ENCODE measurements around the gene N4BP2L2. TPM values are rescaled to one million over a fixed set of nuclear protein-coding genes. Genes with fewer than 3 reads are reported as not detected.

N4BP2L2 gene
- total RNA-seq, 1 donor from 2014 or later, result 81.9 TPM

DNA sequence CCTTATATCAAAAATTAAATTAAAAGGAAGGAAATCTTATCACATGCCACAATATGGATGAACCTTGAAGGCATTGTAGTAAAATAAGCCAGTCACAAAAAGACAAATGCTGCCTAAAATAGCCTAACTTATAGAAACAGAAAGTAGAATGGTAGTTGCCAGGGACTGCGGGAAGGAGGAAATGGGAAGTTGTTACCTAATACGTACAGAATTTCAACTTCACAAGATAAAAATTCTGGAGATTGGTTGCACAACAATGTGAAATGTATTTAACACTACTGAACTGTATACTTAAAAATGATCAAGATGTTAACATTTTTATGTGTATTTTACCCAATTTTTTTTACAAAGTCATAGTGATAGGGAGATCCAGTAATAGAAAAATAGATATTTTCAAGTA, 10.2 kb upstream of the N4BP2L2 start:
- Histone ChIP-seq H3K4me3 (ENCODE audit: insufficient read depth, low read depth, low read length) (no peak overlapping the region), H3K27me3 (ENCODE audit: insufficient read depth, low read length) (no peaks in the 10 kb centered on the region), H4K20me1 (ENCODE audit: insufficient read depth, low read length) (no peaks in the 10 kb centered on the region), H3K9ac (ENCODE audit: low read length) (no peak overlapping the region), H3K36me3 (ENCODE audit: insufficient read depth, low read length) (no peaks in the 10 kb centered on the region), H2AFZ (ENCODE audit: low read depth, low read length) (no peak overlapping the region), H3K4me1 (ENCODE audit: insufficient read depth, low read length) (no peaks in the 10 kb centered on the region), H3K79me2 (ENCODE audit: insufficient read depth, low read length) (no peaks in the 10 kb centered on the region), H3K27ac (ENCODE audit: low read depth, low read length) (no peak overlapping the region), H3K4me2 (ENCODE audit: low read length) (no peak overlapping the region), H3K9me3 (ENCODE audit: insufficient read depth, low read depth, low read length) (no peaks in the 10 kb centered on the region)
- Mint-ChIP-seq H3K9me3 (ENCODE audit: unreplicated experiment) (no peaks in the 10 kb centered on the region), H3K27ac (ENCODE audit: unreplicated experiment) (no peak overlapping the region), H3K36me3 (ENCODE audit: low read depth, unreplicated experiment) (no peaks in the 10 kb centered on the region), H3K4me1 (ENCODE audit: low read depth, unreplicated experiment) (no peaks in the 10 kb centered on the region), H3K27me3 (ENCODE audit: low read depth, unreplicated experiment) (peaks cover 5% of the 10 kb centered on the region), H3K4me3 (ENCODE audit: unreplicated experiment) (no peak overlapping the region)
- no peak for FAIRE-seq
- TF ChIP-seq, protein P1, sequence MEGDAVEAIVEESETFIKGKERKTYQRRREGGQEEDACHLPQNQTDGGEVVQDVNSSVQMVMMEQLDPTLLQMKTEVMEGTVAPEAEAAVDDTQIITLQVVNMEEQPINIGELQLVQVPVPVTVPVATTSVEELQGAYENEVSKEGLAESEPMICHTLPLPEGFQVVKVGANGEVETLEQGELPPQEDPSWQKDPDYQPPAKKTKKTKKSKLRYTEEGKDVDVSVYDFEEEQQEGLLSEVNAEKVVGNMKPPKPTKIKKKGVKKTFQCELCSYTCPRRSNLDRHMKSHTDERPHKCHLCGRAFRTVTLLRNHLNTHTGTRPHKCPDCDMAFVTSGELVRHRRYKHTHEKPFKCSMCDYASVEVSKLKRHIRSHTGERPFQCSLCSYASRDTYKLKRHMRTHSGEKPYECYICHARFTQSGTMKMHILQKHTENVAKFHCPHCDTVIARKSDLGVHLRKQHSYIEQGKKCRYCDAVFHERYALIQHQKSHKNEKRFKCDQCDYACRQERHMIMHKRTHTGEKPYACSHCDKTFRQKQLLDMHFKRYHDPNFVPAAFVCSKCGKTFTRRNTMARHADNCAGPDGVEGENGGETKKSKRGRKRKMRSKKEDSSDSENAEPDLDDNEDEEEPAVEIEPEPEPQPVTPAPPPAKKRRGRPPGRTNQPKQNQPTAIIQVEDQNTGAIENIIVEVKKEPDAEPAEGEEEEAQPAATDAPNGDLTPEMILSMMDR (IDR thresholded peaks at IDR 0.05; ENCODE audit: insufficient read depth, low read depth, low read length), result no peak
- TF ChIP-seq EZH2 (IDR thresholded peaks at IDR 0.05; ENCODE audit: insufficient read depth, low read length), result no peak
- no peak for DNase-seq (ENCODE audit: low read depth)

DNA sequence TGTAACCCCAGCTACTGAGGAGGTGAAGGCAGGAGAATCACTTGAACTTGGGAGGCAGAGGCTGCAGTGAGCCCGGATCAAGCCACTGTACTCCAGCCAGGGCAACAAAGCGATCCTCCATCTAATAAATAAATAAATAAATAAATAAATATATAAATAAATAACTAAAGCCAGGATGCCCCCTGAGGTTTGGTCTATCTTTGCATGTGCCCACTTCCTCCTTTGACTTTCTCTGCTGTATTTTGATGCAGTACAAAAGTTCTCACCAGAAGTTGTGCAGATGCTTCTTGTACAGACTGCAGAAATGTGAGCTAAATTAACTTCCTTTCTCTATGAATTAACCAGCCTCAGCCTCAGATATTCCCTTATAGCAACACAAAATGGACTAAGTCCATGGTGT, 6.5 kb upstream of the N4BP2L2 start:
- Histone ChIP-seq H3K4me3 (ENCODE audit: insufficient read depth, low read depth, low read length) (no peak overlapping the region), H3K27me3 (ENCODE audit: insufficient read depth, low read length) (no peaks in the 10 kb centered on the region), H3K36me3 (ENCODE audit: insufficient read depth, low read length) (no peaks in the 10 kb centered on the region), H4K20me1 (ENCODE audit: insufficient read depth, low read length) (no peaks in the 10 kb centered on the region), H3K4me1 (ENCODE audit: insufficient read depth, low read length) (no peaks in the 10 kb centered on the region), H3K27ac (ENCODE audit: low read depth, low read length) (no peak overlapping the region), H3K9me3 (ENCODE audit: insufficient read depth, low read depth, low read length) (no peaks in the 10 kb centered on the region), H2AFZ (ENCODE audit: low read depth, low read length) (no peak overlapping the region), H3K9ac (ENCODE audit: low read length) (no peak overlapping the region), H3K4me2 (ENCODE audit: low read length) (no peak overlapping the region), H3K79me2 (ENCODE audit: insufficient read depth, low read length) (no peaks in the 10 kb centered on the region)
- FAIRE-seq, result no peak
- TF ChIP-seq, protein P1 (IDR thresholded peaks at IDR 0.05; ENCODE audit: insufficient read depth, low read depth, low read length), result no peak
- no peak for TF ChIP-seq EZH2 (IDR thresholded peaks at IDR 0.05; ENCODE audit: insufficient read depth, low read length)
- Mint-ChIP-seq H3K4me1 (ENCODE audit: low read depth, unreplicated experiment) (no peaks in the 10 kb centered on the region), H3K27ac (ENCODE audit: unreplicated experiment) (no peak overlapping the region), H3K36me3 (ENCODE audit: low read depth, unreplicated experiment) (no peaks in the 10 kb centered on the region), H3K27me3 (ENCODE audit: low read depth, unreplicated experiment) (peaks cover 5% of the 10 kb centered on the region), H3K9me3 (ENCODE audit: unreplicated experiment) (no peaks in the 10 kb centered on the region), H3K4me3 (ENCODE audit: unreplicated experiment) (no peak overlapping the region)
- no peak for DNase-seq (ENCODE audit: low read depth)

DNA sequence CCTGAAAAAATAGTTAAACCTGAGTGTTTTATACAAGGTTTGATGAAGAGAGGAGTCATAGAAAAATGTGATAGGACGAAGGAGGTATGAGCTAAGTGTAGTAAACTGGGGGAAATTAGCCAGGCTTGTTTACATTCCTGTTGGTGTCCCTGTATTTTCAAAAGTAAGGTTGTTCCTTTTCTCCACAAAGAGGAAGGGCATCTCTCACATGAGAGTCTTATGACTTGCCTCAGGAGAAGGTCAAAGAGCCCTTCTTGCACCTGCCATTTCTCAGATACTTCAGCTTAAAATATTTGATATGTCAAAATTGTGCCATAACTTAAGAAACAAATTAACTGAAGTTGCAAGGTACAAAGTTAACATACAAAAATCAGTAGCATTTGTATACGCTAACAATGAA, 3.6 kb upstream of the N4BP2L2 start:
- H3K4me3 ChIP-seq (ENCODE audit: insufficient read depth, low read depth, low read length), result no peak overlapping the region
- H3K79me2 ChIP-seq (ENCODE audit: insufficient read depth, low read length), result peaks cover 15% of the 10 kb centered on the region
- Mint-ChIP-seq H3K27me3 (ENCODE audit: low read depth, unreplicated experiment) (peaks cover 5% of the 10 kb centered on the region), H3K36me3 (ENCODE audit: low read depth, unreplicated experiment) (no peaks in the 10 kb centered on the region), H3K4me3 (ENCODE audit: unreplicated experiment) (no peak overlapping the region), H3K27ac (ENCODE audit: unreplicated experiment) (no peak overlapping the region), H3K9me3 (ENCODE audit: unreplicated experiment) (peaks cover 6% of the 10 kb centered on the region), H3K4me1 (ENCODE audit: low read depth, unreplicated experiment) (peaks cover 1% of the 10 kb centered on the region)
- no peak overlapping the region for H2AFZ ChIP-seq (ENCODE audit: low read depth, low read length)
- H3K27ac ChIP-seq (ENCODE audit: low read depth, low read length), result no peak overlapping the region
- H3K9ac ChIP-seq (ENCODE audit: low read length), result no peak overlapping the region
- no peaks in the 10 kb centered on the region for H3K4me1 ChIP-seq (ENCODE audit: insufficient read depth, low read length)
- H3K36me3 ChIP-seq (ENCODE audit: insufficient read depth, low read length), result no peaks in the 10 kb centered on the region
- no peaks in the 10 kb centered on the region for H4K20me1 ChIP-seq (ENCODE audit: insufficient read depth, low read length)
- FAIRE-seq, result no peak
- no peak overlapping the region for H3K4me2 ChIP-seq (ENCODE audit: low read length)
- no peaks in the 10 kb centered on the region for H3K27me3 ChIP-seq (ENCODE audit: insufficient read depth, low read length)
- no peak for TF ChIP-seq EZH2 (IDR thresholded peaks at IDR 0.05; ENCODE audit: insufficient read depth, low read length)
- TF ChIP-seq, protein P1 (IDR thresholded peaks at IDR 0.05; ENCODE audit: insufficient read depth, low read depth, low read length), result no peak
- DNase-seq (ENCODE audit: low read depth), result no peak
- no peaks in the 10 kb centered on the region for H3K9me3 ChIP-seq (ENCODE audit: insufficient read depth, low read depth, low read length)
